ENCODE data around the gene PRR19.
"Not testable (repeated sequence)": the region's sequence is repeated elsewhere in the genome, so short reads cannot be mapped to it uniquely, and the experiment has no call there.

Gene PRR19

DNA sequence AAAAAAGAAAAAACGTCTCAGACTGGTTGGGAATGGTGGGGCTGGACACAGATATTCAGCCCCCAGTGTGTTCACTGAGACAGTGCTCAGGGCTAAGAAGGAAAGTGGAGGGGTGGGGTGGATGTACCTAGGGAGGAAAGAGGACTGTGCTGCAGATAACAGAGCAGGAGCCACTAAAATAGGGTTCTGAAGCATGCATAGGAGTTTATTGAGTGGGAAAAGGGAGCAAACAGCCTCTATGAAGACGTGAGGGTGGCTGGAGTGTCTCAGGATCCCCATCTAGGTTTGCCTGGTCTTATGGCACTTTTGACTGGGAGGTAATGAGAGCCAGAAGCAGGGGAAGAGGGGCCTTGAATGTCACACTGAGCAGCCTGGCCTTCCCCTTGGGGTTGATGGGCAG lies 26.9 kb downstream of the PRR19 start:
- DNase-seq = no peak

GRCh38 chr19:42330241-42330711 lies 28.3 kb downstream of the PRR19 start:
- no peak for DNase-seq

DNA sequence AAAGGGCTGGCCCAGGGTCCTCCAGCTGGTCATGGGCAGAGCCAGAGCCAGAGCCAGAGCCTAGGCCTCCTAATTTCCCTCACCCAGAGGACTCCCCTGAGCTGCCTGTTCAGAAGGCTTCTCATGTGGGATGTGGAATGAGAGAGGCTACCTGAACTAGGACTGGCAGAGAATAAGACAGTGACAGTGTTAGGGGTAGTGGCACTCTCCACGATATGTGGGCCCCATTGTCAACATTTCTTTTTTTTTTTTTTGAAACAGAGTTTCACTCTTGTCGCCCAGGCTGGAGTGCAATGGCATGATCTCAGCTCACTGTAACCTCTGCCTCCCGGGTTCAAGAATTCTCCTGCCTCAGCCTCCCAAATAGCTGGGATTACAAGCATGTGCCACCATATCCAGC lies 29.4 kb downstream of the PRR19 start:
- DNase-seq = not testable (repeated sequence)

DNA sequence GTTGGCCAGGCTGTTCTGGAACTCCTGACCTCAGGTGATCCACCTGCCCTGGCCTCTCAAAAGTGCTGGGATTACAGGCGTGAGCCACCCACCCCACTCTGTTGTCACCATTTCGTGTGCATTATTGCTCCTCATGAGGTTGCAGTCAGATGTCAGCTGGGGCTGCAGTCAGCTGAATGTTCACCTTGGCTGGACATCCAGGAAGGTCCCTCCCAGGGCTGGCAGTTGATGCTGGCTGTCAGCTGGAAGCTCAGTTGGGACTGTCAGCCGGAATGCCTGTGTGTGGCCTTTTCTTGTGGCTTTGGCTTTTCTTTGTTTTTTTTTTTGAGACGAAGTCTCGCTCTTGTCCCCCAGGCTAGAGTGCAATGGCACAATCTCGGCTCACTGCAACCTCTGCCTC lies 30.1 kb downstream of the PRR19 start:
- DNase-seq = no peak

DNA sequence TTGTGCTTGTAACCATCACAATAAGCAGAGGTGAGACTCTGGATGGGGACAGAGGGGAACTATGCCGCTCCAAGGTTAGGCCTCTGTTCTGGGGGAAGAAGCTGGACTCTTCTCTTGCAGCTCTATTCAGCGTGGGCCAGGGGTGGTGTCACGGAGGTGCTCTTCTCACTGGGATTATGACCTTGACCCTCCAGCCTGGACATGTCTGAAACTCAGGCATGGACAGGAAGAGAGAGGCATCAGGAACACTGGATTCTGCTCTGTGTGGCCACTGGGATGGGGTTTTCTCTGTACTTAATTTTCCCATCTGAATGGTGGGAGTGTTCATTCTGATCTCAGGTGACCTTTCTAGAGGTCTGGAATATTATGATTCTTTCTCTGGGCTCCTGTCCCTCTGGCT lies 31.1 kb downstream of the PRR19 start:
- DNase-seq = no peak

- no peak for DNase-seq
Observed at GRCh38 chr19:42333975-42334696, 32.2 kb downstream of the PRR19 start.

DNA sequence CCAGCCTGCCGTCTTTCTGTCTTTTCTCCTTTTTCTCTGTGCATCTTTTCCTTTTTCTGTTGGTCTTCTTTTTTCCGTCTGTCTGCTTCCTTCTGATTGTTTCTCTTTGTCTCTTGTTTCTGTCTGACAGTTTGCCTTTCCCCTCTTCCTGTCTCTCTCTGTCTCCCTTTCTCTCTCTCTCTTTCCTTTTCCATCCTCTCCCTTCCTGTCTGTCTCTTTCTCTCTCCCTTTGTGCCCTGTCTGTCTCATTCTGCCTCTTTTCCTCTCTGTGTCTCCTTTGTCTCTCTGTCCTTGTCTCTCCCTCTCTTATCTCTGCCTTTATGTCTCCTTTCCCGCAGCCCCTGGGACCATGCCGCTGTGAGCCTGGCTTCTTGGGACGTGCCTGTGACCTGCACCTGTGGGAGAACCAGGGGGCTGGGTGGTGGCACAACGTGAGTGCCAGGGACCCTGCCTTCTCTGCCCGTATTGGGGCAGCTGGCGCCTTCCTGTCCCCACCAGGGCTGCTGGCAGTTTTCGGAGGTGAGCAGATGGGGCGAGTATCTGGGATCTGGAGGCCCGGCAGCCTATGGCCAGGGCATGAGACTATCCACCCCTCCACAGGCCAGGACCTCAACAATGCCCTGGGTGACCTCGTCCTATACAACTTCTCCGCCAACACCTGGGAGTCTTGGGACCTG lies 32.9 kb downstream of the PRR19 start:
- DNase-seq = no peak

DNA sequence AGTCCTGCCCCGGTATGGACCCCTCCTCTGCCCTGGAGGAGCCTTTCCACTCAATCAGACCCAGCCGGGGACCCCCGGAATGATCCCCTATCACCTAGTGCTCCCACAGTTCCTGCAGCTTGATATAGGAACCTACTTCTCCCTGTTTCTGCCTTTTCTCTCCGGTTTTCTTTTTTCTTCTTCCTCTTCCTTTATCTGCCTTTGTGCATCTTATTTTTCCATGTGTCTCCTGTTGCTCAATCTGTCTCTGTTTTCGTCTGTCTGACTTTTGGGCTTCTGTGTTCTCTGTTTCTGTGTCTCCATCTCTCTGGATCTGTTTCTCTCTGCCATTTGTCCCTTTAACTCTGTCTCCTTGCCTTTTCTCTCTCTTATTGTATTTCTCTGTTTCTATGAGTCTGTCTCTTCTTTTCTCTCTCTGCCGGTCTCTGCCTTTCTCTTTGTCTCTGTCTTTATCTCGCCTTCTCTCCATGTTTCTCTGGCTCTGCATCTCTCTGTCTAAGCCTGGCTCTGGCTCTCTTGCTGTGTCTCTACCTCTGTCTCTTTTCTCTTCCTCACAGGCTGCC lies 33.5 kb downstream of the PRR19 start:
- no peak for DNase-seq

GRCh38 chr19:42335971-42336370 lies 34.0 kb downstream of the PRR19 start:
- DNase-seq = no peak

DNA sequence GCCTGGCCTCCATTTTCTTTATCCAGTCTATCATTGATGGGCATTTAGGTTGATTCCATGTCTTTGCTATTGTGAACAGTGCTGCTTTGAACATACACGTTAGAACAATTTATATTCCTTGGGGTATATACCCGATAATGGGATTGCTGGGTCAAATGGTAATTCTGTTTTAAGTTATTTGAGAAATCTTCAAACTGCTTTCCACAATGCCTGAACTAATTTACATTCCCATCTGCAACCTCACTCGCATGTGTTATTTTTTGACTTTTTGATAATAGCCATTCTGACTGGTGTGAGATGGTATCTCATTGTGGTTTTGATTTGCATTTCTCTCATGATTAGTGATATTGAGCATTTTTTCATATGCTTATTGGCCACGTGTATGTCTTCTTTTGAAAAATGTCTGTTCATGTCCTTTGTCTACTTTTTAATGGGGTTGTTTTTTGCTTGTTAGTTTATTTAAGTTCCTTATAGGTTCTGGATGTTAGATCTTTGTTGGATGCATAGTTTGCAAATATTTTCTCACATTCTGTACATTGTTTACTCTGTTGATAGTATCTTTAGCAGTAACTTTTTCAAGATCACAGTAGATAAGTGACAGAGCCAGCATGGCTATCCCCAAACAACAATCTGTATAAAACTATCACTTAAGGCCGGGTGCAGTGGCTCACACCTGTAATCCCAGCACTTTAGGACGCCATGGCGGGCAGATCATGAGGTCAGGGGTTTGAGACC lies 37.4 kb downstream of the PRR19 start:
- not testable (repeated sequence) for DNase-seq

GRCh38 chr19:42339922-42340321 lies 38.0 kb downstream of the PRR19 start:
- DNase-seq = not testable (repeated sequence)

DNA sequence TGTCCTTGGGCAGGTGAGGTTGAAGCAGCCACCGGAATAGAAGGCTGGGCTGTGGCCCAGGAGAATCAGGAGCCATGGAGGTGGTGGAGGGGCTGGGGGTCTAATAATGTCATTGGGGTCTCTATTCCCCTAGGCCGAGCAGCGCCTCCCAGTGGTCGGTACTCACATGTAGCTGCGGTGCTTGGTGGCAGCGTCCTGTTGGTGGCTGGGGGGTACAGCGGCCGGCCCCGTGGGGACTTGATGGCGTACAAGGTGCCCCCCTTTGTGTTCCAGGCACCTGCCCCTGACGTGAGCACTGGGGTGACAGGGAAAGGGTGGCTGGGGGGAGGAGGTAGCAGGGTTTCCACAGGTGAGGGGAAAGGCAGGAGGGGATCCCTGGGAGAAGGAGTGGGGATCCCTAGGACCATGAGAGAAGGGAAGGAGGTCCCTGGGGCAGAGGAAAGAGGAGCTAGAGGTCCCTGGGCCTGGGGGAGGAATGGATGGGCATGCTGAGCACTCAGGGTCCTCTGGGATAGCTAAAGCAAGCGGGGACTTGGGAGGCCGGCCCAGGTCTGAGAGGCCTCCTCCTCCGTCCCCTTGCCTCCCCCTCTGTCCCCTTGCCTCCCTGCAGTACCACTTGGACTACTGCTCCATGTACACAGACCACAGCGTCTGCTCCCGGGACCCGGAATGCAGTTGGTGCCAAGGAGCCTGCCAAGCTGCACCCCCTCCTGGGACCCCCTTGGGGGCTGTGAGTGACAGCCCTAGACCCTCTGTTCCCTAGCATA lies 41.6 kb downstream of the PRR19 start:
- DNase-seq = no peak

DNA sequence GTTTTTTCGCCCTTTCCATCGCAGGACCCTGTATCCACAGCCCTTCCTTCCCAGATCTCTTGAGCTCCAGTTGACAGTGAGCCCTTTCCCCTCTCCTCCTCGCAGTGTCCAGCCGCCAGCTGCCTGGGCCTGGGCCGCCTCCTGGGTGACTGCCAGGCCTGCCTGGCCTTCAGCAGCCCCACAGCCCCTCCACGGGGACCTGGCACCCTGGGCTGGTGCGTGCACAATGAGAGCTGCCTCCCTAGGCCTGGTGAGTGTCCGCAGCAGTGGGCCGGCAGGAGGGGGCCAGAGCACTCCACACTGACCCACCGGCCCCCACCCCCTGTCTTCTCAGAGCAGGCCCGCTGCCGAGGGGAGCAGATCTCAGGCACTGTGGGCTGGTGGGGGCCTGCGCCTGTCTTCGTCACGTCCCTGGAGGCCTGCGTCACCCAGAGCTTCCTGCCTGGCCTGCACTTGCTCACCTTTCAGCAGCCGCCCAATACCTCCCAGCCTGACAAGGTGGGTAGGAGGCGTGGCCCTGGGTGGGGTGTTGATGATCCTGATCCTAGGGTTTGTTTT lies 42.5 kb downstream of the PRR19 start:
- DNase-seq = no peak

- DNase-seq = no peak
Observed at GRCh38 chr19:42345191-42345812, 43.4 kb downstream of the PRR19 start.

DNA sequence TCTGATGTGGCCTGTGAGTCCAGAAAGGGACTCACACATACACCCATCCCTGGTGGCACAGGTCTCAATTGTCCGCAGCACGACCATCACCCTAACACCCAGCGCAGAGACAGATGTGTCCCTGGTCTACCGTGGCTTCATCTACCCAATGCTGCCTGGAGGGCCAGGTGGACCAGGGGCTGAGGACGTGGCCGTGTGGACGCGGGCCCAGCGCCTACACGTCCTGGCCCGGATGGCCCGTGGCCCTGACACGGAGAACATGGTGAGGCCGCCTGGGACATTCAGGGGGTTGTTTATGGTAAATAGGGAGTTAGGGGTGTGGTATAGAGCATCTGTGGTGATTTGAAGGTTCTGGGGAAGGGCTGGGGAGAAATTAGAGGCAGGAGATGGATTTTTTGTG lies 46.3 kb downstream of the PRR19 start:
- no peak for DNase-seq

GRCh38 chr19:42349378-42350107 lies 47.6 kb downstream of the PRR19 start:
- DNase-seq = no peak

GRCh38 chr19:42350417-42350816 lies 48.5 kb downstream of the PRR19 start:
- no peak for DNase-seq

GRCh38 chr19:42351079-42351735 lies 49.3 kb downstream of the PRR19 start:
- DNase-seq = no peak

GRCh38 chr19:42352301-42353259 lies 50.6 kb downstream of the PRR19 start:
- no peak for DNase-seq
